Stimulated activated CD4-positive, alpha-beta T cell treated with anti-CD3 and anti-CD28 coated beads, Interleukin-4, amount 100 ng/mL, for 24 hours (primary cell): ENCODE data around the gene ICE2.

Source experiments
- DNase-seq: peaks from one replicate; pipeline ENCODE4 v3.0.0-alpha.2; 2020

ICE2 gene

GRCh38 chr15:60478566-60479360, at the start of gene ICE2:
Gene ICE2, minus strand, starts transcription at chr15:60479142. Its CDS starts 1,165 bp downstream, at chr15:60477977.
- DNase-seq = peak; percentile 96

- no peak for DNase-seq
Observed at GRCh38 chr15:60528530-60528929, 49.6 kb upstream of the ICE2 start.

- DNase-seq = no peak
Observed at GRCh38 chr15:60527456-60527855, 48.5 kb upstream of the ICE2 start.

- no peak for DNase-seq
Observed at GRCh38 chr15:60526127-60526616, 47.2 kb upstream of the ICE2 start.

GRCh38 chr15:60525341-60526039, 46.5 kb upstream of the ICE2 start:
- no peak for DNase-seq

- DNase-seq = no peak
Observed at GRCh38 chr15:60523056-60523455, 44.1 kb upstream of the ICE2 start.

GRCh38 chr15:60520825-60521368, 42.0 kb upstream of the ICE2 start:
- DNase-seq = peak; percentile 85

GRCh38 chr15:60520013-60520824, 41.3 kb upstream of the ICE2 start:
- DNase-seq = peak; percentile 19

GRCh38 chr15:60519218-60519617, 40.3 kb upstream of the ICE2 start:
- no peak for DNase-seq

- DNase-seq = no peak
Observed at GRCh38 chr15:60518511-60518910, 39.6 kb upstream of the ICE2 start.

GRCh38 chr15:60514261-60514881, 35.4 kb upstream of the ICE2 start:
- DNase-seq = no peak

- DNase-seq = no peak
Observed at GRCh38 chr15:60513676-60514075, 34.7 kb upstream of the ICE2 start.

- no peak for DNase-seq
Observed at GRCh38 chr15:60512937-60513336, 34.0 kb upstream of the ICE2 start.

- no peak for DNase-seq
Observed at GRCh38 chr15:60511351-60512031, 32.5 kb upstream of the ICE2 start.

GRCh38 chr15:60510006-60510405, 31.1 kb upstream of the ICE2 start:
- DNase-seq = no peak

GRCh38 chr15:60509470-60509869, 30.5 kb upstream of the ICE2 start:
- DNase-seq = no peak

- DNase-seq = no peak
Observed at GRCh38 chr15:60508442-60508841, 29.5 kb upstream of the ICE2 start.

- DNase-seq = peak; percentile 61
Observed at GRCh38 chr15:60507596-60508424, 28.9 kb upstream of the ICE2 start.

GRCh38 chr15:60496853-60497252, 17.9 kb upstream of the ICE2 start:
- DNase-seq = no peak

- no peak for DNase-seq
Observed at GRCh38 chr15:60494108-60494507, 15.2 kb upstream of the ICE2 start.

- no peak for DNase-seq
Observed at GRCh38 chr15:60493166-60493565, 14.2 kb upstream of the ICE2 start.
